Stimulated activated naive CD8-positive, alpha-beta T cell treated with anti-CD3 and anti-CD28 coated beads, Interleukin-15, Interleukin-2, amounts not matched to agents 100 U/mL and 50 U/mL, for 24 hours (primary cell): ENCODE results near the gene IFNAR1.
A peak's percentile ranks its signal among the peaks of the same experiment; 100 is the strongest.

Experiments
- ATAC-seq: fragments of 150-1000 bp; cut with Tn5 transposase; one replicate; pipeline ENCODE4 v1.10.0; 2021
- DNase-seq: peaks from one replicate; pipeline ENCODE4 v3.0.0; 2021

IFNAR1 gene

GRCh38 chr21:33402001-33402979 lies 77.5 kb downstream of the IFNAR1 start:
- ATAC-seq (no peak), DNase-seq (no peak)

- ATAC-seq, result peak; percentile 25
- DNase-seq, result peak; percentile 40
These were observed 78.5 kb downstream of the IFNAR1 start, which contains the start of gene IFNGR2 for GRCh38 chr21:33403128-33403785. TSS of gene IFNGR2 (plus strand) at chr21:33403413. CDS start at chr21:33403544, 131 bp downstream.

- DNase-seq, result peak; percentile 43
- peak; percentile 19 for ATAC-seq
These were observed 79.2 kb downstream of the IFNAR1 start for GRCh38 chr21:33403786-33404585.

DNA sequence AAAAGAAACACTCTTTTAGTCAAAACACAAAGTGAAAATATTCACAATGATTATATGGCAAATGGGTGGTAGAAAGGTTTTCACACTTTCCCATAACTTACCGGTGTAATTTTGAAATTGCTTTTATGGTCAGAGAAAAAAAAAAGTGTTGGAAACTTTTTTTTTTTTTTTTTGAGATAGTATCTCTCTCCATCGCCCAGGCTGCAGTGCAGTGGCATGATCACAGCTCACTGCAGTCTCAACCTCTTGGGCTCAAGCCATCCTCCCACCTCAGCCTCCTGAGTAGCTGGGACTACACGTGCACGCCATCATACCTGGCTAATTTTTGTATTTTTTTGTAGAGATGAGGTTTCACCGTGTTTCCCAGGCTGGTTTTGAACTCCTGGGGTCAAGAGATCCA lies 81.7 kb downstream of the IFNAR1 start:
- no peak for DNase-seq
- peak; percentile 32 for ATAC-seq
